T-helper 1 cell treated with Interleukin-12 subunit alpha and Interleukin-12 subunit beta and Interleukin-4 antibody, amounts not matched to agents 30 ng/mL and 1 ng/mL, for 36 hours (primary cell): Measurements from ENCODE around the gene XDH. TPM values are rescaled to one million over a fixed set of nuclear protein-coding genes. Genes with fewer than 3 reads are reported as not detected.

ENCODE experiments used
- intact Hi-C: fragments of 100-400 bp; cut with micrococcal nuclease; formaldehyde crosslinking; loops from one replicate; pipeline ENCODE4 v1.15.1; 2024
- total RNA-seq: library from RNA; stranded (reverse); gene quantifications from 2 replicates; pipeline ENCODE4 v1.2.3, GENCODE V29; 2022

Gene XDH
- total RNA-seq, 1 donor from 2014 or later = 0.17 TPM

DNA sequence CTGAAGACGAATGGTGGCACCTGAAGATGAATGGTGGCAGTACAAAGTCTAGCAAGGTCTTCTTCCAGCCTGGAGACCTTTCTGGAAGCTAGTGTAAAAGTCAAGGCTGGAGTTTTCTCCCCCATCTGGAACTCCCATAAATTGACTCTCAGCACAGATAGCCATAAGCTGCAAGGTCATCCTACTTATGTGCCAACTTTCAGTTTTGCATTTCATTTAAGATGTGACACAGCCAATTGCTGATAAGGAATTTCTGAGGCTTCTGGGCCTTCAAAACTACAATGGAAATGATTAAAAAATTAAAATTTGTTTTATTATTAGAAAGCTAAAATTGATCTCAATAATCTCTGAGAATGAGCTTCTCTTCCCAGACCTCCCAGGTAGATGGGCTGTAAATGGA lies 10.2 kb downstream of the XDH start:
- intact Hi-C loops = no loop called here

- intact Hi-C loops = no loop called here
Measured at GRCh38 chr2:31402388-31402787, 12.2 kb downstream of the XDH start.

DNA sequence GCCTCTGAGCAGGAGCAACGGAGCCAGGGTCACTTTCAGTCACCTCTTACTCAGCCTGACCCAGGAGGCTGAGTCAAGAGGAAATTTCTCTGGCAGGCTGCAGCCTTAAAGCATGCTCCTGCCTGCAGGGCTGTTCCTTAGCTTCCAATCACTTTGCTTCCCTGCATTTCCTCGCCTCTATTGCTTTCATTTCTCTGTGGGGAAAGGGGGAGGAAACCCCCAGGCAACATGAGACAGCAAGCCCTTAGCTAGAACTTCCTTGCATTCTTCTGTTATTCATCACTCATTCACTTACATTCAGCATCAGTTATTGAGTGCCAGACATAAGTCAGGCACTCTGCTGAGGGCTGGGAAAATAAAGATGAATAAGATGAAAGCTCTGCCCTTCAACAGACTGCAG lies 13.0 kb downstream of the XDH start:
- intact Hi-C loops = no loop called here

GRCh38 chr2:31398881-31399280 lies 15.7 kb downstream of the XDH start:
- intact Hi-C loops = no loop called here

- intact Hi-C loops = no loop called here
Measured at GRCh38 chr2:31397094-31397493, 17.4 kb downstream of the XDH start.

GRCh38 chr2:31390324-31390723 lies 24.2 kb downstream of the XDH start:
- intact Hi-C loops = no loop called here

- intact Hi-C loops = no loop called here
Measured at GRCh38 chr2:31388736-31389135, 25.8 kb downstream of the XDH start.

- intact Hi-C loops = no loop called here
Measured at GRCh38 chr2:31387850-31388249, 26.7 kb downstream of the XDH start.

- intact Hi-C loops = no loop called here
Measured at GRCh38 chr2:31386648-31387047, 27.9 kb downstream of the XDH start.

DNA sequence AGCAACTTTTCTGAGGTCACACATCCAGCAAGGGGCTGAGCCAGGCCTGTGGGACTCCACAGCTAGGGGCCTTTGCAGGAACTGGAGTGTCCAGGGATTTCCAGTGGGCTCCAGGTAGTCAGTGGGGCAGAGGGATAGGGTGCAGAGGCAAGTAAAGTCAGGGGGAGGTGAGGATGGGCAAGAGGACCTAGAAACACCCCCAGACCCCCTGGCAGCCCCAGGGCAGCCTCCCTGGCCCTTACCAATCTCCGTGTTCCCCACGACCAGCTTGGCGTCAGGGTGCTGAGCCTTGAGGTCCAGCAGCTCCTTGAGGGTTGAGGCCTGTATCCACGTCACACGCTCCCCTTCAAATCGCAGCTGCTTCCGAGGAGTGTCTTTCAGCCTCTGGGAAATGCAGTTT lies 28.4 kb downstream of the XDH start:
- intact Hi-C loops = no loop called here

- intact Hi-C loops = no loop called here
Measured at GRCh38 chr2:31384771-31385276, 29.7 kb downstream of the XDH start.

DNA sequence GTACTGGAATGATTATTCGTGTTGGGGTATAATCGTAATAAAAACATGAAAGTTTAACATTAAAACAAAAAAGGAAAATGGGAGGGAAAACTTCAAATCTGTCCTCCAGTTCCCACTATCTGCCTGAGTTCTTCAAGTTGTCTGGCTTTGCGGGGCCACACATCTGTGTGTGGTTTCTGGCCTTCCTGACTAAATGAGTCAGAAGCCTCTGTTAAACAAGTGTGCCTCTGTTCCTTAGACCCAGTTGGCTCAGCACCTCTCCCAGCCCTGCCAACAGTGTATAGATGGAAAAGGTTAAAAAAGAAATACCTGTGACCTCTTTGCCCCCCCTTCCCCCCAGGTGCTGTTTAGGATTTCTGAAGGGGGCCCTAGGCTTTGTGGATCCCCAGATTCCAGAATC lies 30.2 kb downstream of the XDH start:
- intact Hi-C loops = no loop called here

DNA sequence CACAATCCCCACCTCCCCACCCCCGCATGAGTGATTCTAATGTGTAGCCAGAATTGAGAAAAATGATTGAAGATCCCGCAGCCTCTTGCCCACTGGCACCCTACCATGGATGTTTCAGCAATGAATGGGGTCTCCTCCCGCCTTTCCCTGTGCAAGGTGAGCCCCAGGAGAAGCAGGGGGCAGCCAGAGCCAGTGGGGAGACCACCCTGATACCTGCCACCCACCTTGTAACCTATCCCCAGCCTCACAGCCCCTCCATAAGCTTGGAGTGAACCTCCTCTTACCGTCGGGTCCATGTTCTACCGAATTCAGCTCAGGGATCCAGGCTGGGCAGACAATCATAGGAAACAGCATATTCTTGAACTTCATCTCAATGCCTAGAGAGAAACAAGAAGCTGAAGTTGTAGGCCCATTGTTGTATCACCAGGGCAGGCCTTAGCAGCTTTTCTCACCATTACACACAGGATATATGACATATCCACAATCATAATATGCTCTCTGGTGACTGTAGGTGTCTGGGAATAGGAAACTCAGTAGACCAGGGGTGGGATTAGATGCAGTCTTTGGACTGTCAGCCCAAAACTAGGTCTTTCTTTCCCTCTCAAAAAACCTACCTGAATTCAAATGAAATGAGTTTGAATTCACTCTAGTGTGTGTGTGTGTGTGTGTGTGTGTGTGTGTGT lies 30.9 kb downstream of the XDH start:
- intact Hi-C loops = no loop called here

GRCh38 chr2:31382452-31383120 lies 32.0 kb downstream of the XDH start:
- intact Hi-C loops = no loop called here

GRCh38 chr2:31381601-31382000 lies 32.9 kb downstream of the XDH start:
- intact Hi-C loops = no loop called here

- intact Hi-C loops = no loop called here
Measured at GRCh38 chr2:31380243-31380642, 34.3 kb downstream of the XDH start.

- intact Hi-C loops = no loop called here
Measured at GRCh38 chr2:31379747-31380146, 34.8 kb downstream of the XDH start.

DNA sequence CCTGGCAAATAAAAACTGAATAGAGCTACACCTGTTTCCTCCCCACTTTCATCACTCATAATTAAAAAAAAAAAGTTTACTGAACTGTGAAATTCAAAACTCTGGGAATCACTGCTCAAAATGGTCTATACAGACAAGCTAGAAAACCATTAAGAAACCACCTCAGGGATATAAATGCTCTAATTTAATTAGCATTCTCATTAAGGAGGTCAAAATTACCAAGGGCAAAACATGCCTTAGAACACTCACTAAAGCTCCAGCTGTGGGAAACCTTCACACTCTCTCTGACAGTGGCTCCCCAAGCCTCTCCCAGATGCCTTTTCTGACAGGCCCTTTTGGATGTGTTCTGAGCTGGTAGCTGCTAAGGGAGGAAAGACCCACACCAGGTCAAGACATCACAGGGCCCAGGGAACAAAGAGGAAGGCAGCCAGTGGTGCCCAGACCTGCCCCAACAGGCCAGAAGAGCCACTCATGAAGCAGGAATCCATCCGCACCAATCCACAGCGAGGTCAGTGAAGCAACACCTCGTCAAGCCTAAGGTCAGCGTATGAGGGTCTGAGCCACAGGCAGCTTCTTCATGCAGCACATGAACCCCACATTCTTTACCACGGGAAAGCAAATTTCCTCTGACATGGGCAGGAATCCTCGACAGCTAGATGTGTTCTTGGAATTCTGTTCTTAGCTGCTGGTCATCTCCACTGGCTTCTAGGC lies 35.6 kb downstream of the XDH start:
- intact Hi-C loops = no loop called here

DNA sequence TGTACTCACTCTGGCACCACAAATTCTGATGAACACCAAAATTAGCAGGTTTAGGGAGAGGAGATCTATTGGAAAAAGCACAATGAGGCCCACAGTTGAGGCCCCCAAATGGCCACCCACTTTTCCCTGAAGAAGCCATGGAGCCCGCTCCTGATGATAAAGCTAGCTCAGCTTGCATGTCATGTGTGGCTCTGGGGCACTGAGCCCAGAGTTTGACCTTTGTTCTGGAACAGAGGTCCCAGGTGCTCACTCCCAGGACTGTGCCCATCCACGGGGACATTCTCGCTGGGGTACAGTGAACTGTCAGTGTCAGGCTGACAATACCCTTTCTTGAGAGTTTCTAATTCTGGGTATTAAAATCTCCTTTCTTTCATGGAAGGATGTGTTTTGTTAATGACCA lies 36.2 kb downstream of the XDH start:
- intact Hi-C loops = no loop called here

DNA sequence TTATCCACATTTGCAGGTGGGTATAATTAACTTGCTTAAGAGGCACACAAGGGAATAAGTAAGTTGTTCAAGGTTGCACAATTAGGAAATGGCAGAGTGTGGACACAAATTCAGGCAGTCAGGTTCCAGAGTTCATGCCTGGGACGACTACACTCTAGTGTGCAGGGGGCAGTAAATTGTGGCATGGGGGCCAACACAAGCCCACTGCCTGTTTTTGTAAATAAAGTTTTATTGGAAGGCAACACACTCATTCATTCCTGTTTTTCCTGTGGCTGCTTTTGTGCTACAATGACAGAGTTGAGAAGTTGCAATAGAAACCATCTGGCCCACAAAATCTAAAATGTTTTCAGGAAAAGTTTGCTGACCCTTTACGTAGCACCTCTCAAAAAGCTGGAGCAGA lies 41.4 kb downstream of the XDH start:
- intact Hi-C loops = no loop called here

GRCh38 chr2:31372097-31372496 lies 42.4 kb downstream of the XDH start:
- intact Hi-C loops = no loop called here

GRCh38 chr2:31371691-31372090 lies 42.9 kb downstream of the XDH start:
- intact Hi-C loops = no loop called here
